ENCODE data around the gene PIGH.

DNA sequence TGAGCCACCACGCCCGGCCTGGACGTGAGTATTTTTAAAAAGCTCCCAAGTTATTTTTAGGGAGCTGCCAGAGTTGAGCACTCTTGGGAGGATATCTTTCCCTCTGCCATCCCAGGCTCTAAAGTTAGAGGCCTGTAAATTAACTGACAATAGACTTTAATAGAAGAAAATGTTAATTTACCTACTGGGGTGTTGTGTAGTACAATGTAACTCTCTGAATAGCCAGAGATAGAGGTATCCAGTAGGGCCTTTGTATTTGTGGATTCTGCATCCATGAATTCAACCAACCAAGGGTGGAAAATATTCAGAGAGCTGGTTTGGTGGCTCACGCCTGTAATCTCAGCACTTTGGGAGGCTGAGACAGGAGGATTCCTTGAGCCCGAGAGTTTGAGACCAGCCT is 7.6 kb upstream of the PIGH start:
- no peak for TF ChIP-seq YY1 (IDR thresholded peaks at IDR 0.05; ENCODE audit: insufficient read depth, insufficient read length)
- no peak for TF ChIP-seq SUZ12 (IDR thresholded peaks at IDR 0.05; ENCODE audit: extremely low read depth, insufficient read depth, insufficient read length)

Measured in NT2/D1 (cell line).